GM10847 (cell line): ENCODE data around the gene RAD1.

Experiments used
- POLR2A ChIP-seq: IDR thresholded peaks from 2 replicates; pipeline ENCODE4 v1.6.1; 2011; ENCODE audit not compliant: insufficient read length; ENCODE audit errors: extremely low read depth

The RAD1 gene

DNA sequence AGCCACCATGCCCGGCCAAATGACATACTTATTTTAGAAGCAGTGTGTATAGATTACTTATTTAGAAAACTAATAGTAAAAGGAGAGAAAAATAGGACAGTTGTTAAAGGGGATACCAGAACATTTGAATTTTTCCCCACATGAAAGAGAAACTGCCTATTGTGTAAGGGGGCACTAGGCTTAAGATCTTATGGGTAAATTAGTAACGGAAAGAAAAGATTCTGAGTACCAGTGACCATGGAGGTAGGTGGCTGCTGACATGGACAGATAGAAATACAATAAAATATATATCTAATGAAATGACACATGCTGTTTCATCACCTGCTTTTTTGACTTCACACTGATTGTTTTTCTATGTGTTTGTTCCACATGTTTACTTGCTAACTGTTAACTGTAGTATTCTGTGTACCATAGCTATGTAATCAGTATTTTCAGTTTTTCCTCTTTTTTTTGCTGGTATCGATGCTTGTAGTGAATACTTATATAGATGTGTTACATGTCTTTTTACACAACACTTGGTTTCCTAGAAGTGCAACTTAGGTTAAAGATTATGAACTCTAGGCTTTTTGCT, 11.1 kb upstream of the RAD1 start:
- no peak for TF ChIP-seq POLR2A

DNA sequence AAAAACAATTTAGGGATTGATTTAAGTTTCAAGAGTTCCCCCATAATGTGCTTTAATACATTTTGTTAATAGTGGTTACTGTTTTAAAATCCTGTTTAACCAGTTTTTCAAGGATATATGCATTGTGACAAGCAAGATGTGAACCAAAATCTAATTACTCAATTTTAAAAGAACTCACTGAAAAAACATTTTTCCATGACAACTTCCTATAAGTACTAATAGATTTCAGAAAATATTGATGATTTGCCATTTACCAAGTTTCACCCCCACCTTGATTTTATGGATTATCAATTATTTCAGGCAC, 9.1 kb upstream of the RAD1 start:
- no peak for TF ChIP-seq POLR2A

DNA sequence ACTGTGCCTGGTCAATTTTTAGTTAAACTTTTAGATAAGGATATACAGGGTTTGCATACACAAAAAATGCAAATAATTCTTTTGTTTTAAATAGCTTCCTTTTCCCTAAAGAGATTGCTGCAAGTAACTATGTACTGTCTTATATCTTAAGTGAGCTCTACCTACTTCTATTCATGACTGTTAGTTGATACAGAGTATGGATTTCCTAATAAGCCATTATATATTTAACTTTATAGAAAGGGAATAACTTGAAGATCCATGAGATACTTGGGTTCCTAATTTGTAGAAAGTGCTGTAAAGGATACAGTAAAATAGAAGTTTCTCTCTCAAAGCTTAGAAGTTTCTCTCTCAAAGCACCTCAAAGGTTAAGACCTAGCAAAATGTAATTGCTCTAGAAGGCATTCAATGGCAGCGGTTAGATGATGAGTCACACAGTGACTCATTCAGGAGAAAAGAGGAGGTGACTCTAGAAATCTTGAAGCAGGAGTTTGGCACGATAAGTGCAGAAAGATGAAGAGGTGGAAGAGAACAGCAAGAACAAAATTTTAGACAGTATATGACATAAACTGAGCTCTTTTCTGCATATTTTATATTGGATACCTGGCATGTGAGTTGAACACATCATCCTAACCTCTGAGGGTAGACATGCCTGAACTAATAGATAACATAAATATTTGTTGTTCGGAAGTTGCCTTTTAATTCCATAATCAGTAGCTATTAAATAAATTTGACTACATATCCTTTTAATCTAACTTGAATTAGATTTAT, 8.6 kb upstream of the RAD1 start:
- no peak for TF ChIP-seq POLR2A

DNA sequence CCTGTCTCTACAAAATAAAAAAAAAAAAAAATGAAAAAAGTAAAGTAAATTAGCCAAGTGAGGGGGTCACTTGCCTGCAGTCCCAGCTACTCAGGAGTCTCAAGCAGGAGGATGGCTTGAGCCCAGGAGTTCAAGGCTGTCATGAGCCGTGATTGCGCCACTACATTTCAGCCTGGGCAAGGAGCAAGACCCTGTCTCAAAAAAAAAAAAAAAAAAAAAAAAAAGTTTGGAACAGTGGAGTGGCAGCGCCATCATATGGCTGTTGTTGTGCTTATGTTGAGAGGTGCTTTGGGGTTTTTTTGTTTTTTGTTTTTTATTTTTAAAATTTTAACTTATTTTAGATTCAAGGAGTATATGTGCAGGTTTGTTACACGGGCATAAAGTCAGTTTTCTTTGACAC, 3.8 kb upstream of the RAD1 start:
- TF ChIP-seq POLR2A, result no peak

DNA sequence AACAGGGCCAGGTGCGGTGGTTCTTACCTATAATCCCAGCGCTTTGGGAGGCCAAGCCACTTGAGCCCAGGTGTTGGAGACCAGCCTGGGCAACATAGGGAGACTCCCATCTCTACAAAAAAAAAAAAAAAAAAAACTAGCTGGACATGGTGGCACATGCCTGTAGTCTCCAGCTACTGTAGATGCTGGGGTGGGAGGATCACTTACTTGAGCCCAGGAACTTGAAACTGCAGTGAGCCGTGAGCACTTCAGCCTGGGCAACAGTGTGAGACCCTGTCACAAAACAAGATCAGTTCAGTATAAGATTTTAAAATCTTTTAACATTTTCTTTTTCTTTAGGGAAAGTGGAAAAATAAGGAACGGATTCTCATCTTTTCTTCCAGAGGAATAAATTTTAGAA, 2.7 kb upstream of the RAD1 start:
- TF ChIP-seq POLR2A, result no peak

DNA sequence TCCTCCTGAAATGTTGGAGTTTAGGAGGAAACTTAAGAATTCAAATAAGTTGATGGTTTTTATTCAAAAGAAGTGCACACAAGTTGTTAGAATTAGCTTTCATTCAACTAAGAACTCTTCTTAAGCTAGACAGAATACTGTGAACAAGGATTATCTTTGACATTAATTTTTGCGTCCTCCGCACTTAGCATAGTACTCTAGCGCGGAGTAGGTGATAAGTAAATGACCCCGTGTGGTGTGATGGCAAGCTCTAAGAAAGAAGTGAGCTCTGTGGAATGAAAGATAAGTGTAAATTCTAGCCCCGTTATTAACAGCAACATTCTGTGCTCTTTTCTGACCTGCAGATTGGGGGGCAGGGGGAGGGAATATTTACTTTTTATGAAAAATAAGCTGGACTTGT, 1.2 kb upstream of the RAD1 start:
- TF ChIP-seq POLR2A, result no peak

DNA sequence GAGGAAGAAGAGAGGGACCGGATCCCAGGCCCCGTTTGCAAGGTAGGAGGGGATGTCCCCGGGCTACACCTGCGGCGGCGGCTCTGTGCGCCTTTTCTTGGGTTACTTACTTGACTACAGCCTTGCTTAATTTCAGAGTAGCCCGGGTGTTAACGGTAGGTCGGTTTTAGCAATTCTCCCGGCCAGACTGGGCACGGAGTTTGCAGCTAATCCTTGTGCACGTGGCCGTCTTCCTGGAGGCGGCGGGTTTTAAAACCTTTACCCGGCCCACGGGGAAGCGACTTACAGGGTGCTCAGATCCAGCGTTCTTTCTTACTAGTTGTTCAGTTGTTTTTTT, 520 bp upstream of the RAD1 start:
- TF ChIP-seq POLR2A, result no peak

DNA sequence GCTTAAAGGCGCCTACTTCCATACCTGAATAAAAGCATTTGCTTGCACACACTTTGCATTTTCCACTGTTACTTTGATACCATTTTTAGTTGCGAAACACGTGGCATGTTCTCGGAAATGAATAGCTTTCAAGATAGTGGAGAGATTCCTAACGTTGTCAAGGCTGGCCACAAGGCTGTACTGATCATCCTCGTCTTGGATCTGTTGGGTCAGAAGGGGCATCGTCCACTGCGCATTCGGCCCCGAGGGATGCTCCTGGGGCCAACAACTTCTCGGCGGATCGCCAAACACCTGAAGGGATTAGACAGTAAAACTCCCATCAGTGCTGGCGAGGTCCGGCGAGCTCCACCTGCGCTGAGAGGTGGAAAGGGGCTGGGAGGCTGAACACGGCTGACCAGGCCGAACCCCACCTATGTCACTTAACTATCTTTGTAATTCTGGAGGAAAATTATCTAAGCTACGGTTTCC, 599 bp downstream of the RAD1 start:
- TF ChIP-seq POLR2A, result no peak

DNA sequence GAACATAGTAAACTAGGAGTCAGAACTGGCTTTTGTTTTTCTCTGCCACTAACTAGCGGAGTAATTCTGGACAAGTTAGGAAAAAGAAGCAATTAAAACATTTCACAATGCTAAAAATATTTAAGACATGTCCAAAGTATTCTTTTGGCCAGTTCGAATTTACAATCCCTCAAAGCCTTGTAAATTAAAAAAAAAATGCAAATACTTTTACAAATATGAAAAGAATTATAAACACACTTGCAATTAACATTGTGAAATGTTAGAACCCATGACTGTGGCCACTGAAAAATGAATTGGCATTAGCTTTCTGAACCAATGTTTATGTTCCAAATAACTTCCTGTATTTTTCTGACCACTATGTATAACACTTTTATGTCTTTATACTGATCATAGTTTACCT, 2.2 kb downstream of the RAD1 start:
- TF ChIP-seq POLR2A, result no peak

DNA sequence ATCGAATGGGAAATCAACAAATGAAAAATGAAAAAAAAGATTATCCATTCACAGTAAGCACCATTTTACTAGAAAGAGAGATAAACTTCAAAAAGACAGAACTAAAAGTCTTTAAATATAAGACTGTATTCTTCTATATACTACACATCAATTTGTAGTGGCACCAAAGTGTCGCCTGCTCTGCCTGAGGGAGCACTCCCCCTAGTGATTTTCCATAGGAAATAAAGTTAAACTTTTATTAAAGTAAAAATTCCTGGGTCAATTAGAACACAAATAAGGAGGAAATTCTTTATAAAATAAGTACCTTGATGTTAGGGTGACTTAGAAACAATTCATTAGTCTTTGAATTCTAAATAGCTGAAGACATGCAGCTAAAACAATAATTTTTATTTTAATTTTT, 9.7 kb downstream of the RAD1 start:
- TF ChIP-seq POLR2A, result no peak

DNA sequence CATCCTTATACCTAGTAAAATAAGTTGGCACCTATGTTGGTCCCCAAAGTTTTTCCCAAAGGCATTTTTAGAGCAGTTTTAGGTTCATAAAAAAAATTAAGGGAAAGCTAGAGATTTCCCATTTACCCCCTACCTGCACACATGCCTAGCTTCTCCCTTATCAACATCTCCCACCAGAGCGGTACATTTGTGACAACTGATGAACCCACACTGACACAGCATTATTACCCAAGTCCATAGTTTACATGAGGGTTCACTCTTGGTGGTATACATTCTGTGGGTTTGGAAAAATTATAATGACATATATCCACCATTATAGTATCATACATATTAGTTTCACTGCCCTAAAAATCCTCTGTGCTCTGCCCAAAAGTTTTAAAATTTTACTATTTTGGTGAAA, 12.0 kb downstream of the RAD1 start:
- no peak for TF ChIP-seq POLR2A

DNA sequence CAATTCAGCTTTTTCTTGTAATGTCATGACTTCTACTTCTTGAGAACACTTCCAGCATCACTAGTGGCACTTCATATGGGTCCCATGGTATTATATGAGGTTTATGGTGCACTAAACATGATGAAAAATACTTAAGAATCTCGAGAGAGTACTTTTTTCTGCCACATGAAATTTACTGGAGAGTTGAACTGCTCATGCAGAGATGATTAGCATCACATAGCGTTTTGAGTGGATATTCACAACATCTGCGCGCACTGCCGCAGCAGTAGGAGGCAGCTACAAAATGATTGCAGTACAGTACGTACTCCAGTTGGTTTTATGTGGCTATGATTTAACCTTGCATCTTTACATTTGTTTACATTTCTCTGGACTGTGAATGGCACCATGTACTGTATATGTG, 14.7 kb downstream of the RAD1 start:
- TF ChIP-seq POLR2A, result no peak

DNA sequence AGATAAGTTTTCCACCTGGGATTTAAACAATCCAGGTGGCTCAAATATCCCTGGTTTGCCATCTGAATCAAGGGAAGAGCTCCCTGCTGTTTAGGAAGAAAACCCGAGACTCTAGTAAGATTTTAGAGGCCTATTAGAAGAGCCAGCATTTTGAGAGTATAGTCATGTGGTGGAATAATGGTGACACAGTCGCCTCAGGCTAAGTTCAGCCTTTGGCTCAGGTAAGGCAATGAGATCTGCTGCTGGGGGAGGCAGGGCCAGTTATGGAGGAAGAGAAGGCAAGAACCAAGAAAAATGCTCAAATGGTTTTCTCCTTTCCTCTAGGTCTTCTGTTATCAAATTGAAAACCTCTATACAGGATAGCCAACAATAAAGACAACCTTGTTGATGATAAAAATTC, 16.2 kb downstream of the RAD1 start:
- TF ChIP-seq POLR2A, result no peak

DNA sequence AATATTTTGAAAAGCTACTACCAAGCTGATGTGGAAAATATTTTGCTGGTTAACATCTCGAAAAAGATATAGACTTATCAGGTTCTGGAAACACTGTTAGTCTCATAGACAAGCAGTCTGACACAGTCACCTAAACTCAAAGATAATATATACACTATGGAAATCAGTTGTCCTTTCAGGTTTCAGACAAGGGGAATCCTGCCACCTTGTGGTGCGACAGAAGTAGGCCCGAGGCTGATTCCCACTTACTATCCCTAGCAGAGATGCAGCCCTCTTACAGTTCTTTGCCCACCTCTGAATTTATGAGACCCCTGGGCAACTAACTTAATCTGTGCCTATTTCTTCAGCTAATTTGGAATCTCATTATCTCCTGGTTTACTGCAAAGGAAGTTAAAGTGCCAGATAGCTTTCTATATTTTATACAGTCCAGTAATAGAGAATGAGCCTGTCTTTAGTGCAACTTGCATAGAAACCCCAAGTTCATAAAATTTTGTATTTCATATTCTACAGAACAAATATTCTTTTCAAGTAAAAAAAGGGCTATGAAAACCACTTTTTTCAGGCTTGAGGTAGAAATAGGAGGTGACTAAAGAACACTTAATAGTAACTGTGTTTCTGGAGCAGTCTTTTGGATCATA, 16.9 kb downstream of the RAD1 start:
- no peak for TF ChIP-seq POLR2A

DNA sequence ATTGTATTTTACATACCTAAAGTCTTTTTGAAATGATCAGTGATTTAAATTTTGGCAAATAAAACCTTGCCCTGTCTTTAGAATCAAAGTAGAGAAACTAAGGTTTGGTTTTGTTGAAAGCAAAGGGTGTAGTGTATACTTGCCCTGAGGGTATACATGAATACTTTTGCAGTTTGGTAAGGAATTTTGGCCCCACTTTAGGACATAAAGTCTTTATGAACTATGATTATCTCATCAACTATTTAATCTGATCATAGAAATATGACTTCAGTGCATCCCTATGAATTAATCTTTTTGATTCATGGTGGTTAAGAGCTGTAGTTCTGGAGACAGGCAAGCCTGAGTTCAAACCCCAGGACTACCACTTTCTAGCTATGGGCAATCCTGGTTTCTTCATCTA, 17.7 kb downstream of the RAD1 start:
- TF ChIP-seq POLR2A, result no peak

DNA sequence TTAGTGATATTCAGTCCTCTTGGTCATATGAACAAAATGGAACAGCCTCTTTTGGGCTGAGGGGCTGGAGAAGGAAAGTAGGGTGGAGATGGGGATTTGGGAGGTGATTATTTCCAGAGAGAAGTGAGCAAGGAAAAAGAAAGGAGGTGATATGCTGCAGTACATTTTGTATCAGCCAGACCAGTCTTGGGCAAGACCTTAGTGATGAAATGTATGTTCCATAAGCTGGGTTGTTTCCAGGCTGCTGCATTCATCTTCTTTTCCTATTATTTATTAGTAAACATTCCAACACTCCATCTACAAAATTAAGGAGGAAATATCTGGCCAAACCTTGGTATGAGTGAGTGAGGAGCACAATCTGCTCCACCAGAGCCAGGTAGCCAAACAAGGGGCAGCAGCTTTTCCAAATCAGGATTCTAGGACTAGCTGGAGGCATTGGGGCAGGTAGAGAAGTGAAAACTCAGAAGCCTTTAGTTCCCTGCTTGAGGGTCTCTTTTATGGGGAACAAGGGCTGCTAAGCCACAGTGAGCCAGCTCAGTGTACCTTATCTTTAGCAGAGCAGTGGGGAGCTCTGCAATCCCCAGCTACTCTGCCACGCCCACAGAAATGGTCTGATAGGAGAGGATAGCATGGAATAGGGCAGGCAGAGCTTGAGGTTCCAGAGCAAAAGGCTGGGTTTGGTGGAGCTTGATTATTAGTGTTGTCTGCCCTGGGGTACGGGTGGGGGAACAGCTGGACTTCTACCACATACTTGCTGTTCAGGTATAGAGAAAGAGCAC, 19.5 kb downstream of the RAD1 start:
- no peak for TF ChIP-seq POLR2A
